Ishikawa (cell line): ENCODE data around the gene MYOT.

Experiments used
- CREB1 ChIP-seq: IDR thresholded peaks from 2 replicates; pipeline ENCODE4 v1.6.1; 2012; ENCODE audit warnings: low read depth
- EP300 ChIP-seq: IDR thresholded peaks from 2 replicates; pipeline ENCODE4 v1.6.1; 2012; ENCODE audit warnings: borderline replicate concordance
- FOXM1 ChIP-seq: IDR thresholded peaks from 2 replicates; pipeline ENCODE4 v1.6.1; 2012; ENCODE audit warnings: low read depth, borderline replicate concordance
- RAD21 ChIP-seq: IDR thresholded peaks from 2 replicates; pipeline ENCODE4 v1.6.1; 2012; ENCODE audit warnings: low read depth
- TAF1 ChIP-seq: IDR thresholded peaks from 2 replicates; pipeline ENCODE4 v1.6.1; 2012; ENCODE audit warnings: low read depth, mild to moderate bottlenecking
- TCF12 ChIP-seq: IDR thresholded peaks from 2 replicates; pipeline ENCODE4 v1.6.1; 2012; ENCODE audit warnings: low read depth
- TEAD4 ChIP-seq: IDR thresholded peaks from 2 replicates; pipeline ENCODE4 v1.6.1; 2012
- YY1 ChIP-seq: IDR thresholded peaks from 2 replicates; pipeline ENCODE4 v1.6.1; 2012; ENCODE audit warnings: low read depth
- ZBTB7A ChIP-seq: IDR thresholded peaks from 2 replicates; pipeline ENCODE4 v1.6.1; 2012; ENCODE audit warnings: low read depth
- TF ChIP-seq, protein P1 (sequence below): IDR thresholded peaks from 2 replicates; pipeline ENCODE4 v1.6.1; 2012; ENCODE audit warnings: low read depth, mild to moderate bottlenecking
- TF ChIP-seq, protein P2 (sequence below): IDR thresholded peaks from 2 replicates; pipeline ENCODE4 v1.6.1; 2012
- TF ChIP-seq, protein P3 (sequence below): IDR thresholded peaks from 2 replicates; pipeline ENCODE4 v1.6.1; 2012

DNA sequence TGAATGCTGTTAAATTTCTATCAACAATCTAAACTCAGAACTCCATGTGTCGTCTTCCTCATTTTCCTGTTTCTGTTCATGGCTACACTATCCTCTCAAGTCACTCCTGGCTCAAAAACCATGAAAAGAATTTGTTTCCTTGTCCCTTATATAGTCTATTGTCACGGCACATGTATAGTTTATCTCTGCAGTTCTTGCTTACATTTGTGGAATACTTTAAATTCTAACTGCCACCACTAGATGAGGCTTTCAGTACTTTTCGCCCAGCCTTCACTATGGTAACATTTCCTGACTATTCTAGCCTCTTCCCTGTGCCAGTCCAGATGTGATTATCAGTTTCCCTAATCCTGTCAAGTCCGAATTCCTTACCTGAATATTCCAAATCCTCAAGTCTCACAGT is 56.2 kb downstream of the MYOT start:
- TF ChIP-seq, protein P1, sequence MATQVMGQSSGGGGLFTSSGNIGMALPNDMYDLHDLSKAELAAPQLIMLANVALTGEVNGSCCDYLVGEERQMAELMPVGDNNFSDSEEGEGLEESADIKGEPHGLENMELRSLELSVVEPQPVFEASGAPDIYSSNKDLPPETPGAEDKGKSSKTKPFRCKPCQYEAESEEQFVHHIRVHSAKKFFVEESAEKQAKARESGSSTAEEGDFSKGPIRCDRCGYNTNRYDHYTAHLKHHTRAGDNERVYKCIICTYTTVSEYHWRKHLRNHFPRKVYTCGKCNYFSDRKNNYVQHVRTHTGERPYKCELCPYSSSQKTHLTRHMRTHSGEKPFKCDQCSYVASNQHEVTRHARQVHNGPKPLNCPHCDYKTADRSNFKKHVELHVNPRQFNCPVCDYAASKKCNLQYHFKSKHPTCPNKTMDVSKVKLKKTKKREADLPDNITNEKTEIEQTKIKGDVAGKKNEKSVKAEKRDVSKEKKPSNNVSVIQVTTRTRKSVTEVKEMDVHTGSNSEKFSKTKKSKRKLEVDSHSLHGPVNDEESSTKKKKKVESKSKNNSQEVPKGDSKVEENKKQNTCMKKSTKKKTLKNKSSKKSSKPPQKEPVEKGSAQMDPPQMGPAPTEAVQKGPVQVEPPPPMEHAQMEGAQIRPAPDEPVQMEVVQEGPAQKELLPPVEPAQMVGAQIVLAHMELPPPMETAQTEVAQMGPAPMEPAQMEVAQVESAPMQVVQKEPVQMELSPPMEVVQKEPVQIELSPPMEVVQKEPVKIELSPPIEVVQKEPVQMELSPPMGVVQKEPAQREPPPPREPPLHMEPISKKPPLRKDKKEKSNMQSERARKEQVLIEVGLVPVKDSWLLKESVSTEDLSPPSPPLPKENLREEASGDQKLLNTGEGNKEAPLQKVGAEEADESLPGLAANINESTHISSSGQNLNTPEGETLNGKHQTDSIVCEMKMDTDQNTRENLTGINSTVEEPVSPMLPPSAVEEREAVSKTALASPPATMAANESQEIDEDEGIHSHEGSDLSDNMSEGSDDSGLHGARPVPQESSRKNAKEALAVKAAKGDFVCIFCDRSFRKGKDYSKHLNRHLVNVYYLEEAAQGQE = no peak
- TF ChIP-seq CREB1 (no peak), FOXM1 (no peak), ZBTB7A (no peak), EP300 (no peak), YY1 (no peak), RAD21 (no peak), TEAD4 (no peak), TAF1 (no peak), TCF12 (no peak)
- TF ChIP-seq, protein P2, sequence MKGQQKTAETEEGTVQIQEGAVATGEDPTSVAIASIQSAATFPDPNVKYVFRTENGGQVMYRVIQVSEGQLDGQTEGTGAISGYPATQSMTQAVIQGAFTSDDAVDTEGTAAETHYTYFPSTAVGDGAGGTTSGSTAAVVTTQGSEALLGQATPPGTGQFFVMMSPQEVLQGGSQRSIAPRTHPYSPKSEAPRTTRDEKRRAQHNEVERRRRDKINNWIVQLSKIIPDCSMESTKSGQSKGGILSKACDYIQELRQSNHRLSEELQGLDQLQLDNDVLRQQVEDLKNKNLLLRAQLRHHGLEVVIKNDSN = no peak
- TF ChIP-seq, protein P3, sequence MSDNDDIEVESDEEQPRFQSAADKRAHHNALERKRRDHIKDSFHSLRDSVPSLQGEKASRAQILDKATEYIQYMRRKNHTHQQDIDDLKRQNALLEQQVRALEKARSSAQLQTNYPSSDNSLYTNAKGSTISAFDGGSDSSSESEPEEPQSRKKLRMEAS = no peak
